CD14-positive monocyte (primary cell): ENCODE measurements around the gene HSD3B2. TPM values are rescaled to one million over a fixed set of nuclear protein-coding genes. Genes with fewer than 3 reads are reported as not detected.

ENCODE experiments used
- DNase-seq, 3 donors: peaks; one replicate each; pipeline ENCODE4 v3.0.0-alpha.2; 2011 to 2022
- H2AFZ ChIP-seq: 2 replicates; pipeline ENCODE4 v1.6.0; 2012; ENCODE audit warnings: mild to moderate bottlenecking, low read depth, low read length, inconsistent platforms; ENCODE audit not compliant: insufficient read depth, poor library complexity, severe bottlenecking
- H3K27ac ChIP-seq, 2 donors: 1 replicate in 1 of 2; 2 replicates in 1 of 2; pipeline ENCODE4 v1.5.1; 2012 to 2013; ENCODE audit warnings: low read length in 2 of 2, control low read depth in 1 of 2, inconsistent platforms in 1 of 2, low read depth in 1 of 2, mild to moderate bottlenecking in 1 of 2
- H3K27me3 ChIP-seq, 2 donors: one replicate each; pipeline versions ENCODE4 v1.6.0 to v1.6.1; 2011 to 2013; ENCODE audit warnings: low read length in 2 of 2; ENCODE audit not compliant: control insufficient read depth in 2 of 2, insufficient read depth in 2 of 2
- H3K36me3 ChIP-seq, 2 donors: replicated peaks in 1 of 2; 1 replicate in 1 of 2; 2 replicates in 1 of 2; pipeline versions ENCODE4 v1.5.1 to v1.6.1; 2012 to 2013; ENCODE audit warnings: low read length in 2 of 2, control low read depth in 1 of 2, inconsistent platforms in 1 of 2, mild to moderate bottlenecking in 1 of 2; ENCODE audit not compliant: insufficient read depth in 2 of 2, control insufficient read depth in 1 of 2
- H3K4me1 ChIP-seq, 2 donors: 1 replicate in 1 of 2; 2 replicates in 1 of 2; pipeline versions ENCODE4 v1.5.1 to v1.6.1; 2012 to 2013; ENCODE audit warnings: low read length in 2 of 2, control low read depth in 1 of 2, inconsistent platforms in 1 of 2, mild to moderate bottlenecking in 1 of 2, moderate library complexity in 1 of 2; ENCODE audit not compliant: insufficient read depth in 2 of 2, control insufficient read depth in 1 of 2
- H3K4me2 ChIP-seq: replicated peaks from 2 replicates; pipeline ENCODE3; 2012; ENCODE audit warnings: low read length, moderate library complexity, mild to moderate bottlenecking; ENCODE audit not compliant: poor library complexity, severe bottlenecking; ENCODE audit errors: extremely low read depth
- H3K4me3 ChIP-seq, 3 experiments: fragments of 200-600 bp in 1 of 3; sonication (generic) in 1 of 3; replicated peaks in 1 of 3; 1 replicate in 2 of 3; 2 replicates in 1 of 3; pipeline ENCODE4 v1.5.1; 2011 to 2013; ENCODE audit warnings: low read length in 3 of 3, mild to moderate bottlenecking in 3 of 3, control low read depth in 2 of 3, low read depth in 2 of 3, inconsistent platforms in 1 of 3, moderate library complexity in 1 of 3
- H3K79me2 ChIP-seq: 2 replicates; pipeline ENCODE4 v1.6.0; 2012; ENCODE audit warnings: mild to moderate bottlenecking, control low read depth, inconsistent platforms, low read length, moderate library complexity; ENCODE audit not compliant: insufficient read depth
- H3K9ac ChIP-seq: 2 replicates; pipeline ENCODE4 v1.6.0; 2017; ENCODE audit warnings: low read length, mild to moderate bottlenecking; ENCODE audit not compliant: insufficient read depth, poor library complexity, severe bottlenecking
- H3K9me3 ChIP-seq, 2 donors: replicated peaks in 1 of 2; 1 replicate in 1 of 2; 2 replicates in 1 of 2; pipeline versions ENCODE4 v1.5.1 to v1.6.1; 2012 to 2013; ENCODE audit warnings: low read length in 2 of 2, control low read depth in 1 of 2; ENCODE audit not compliant: control insufficient read depth in 1 of 2, insufficient read depth in 1 of 2
- H4K20me1 ChIP-seq: 2 replicates; pipeline ENCODE4 v1.6.0; 2012; ENCODE audit warnings: mild to moderate bottlenecking, low read length, control low read depth, moderate library complexity; ENCODE audit not compliant: insufficient read depth
- H3K27ac Mint-ChIP-seq, 7 donors: one replicate each; pipeline ENCODE4 v1.8.0; 2020; ENCODE audit warnings: mild to moderate bottlenecking in 7 of 7, mixed read lengths in 7 of 7, moderate library complexity in 6 of 7, inconsistent platforms in 2 of 7
- H3K27me3 Mint-ChIP-seq, 3 donors: one replicate each; pipeline ENCODE4 v1.8.0; 2021 to 2022; ENCODE audit warnings: low read depth in 3 of 3, mild to moderate bottlenecking in 3 of 3, mixed read lengths in 3 of 3, moderate library complexity in 3 of 3, inconsistent platforms in 1 of 3
- H3K36me3 Mint-ChIP-seq, 2 donors: one replicate each; pipeline ENCODE4 v1.8.0; 2020; ENCODE audit warnings: mixed read lengths in 2 of 2, inconsistent platforms in 1 of 2, mild to moderate bottlenecking in 1 of 2
- H3K4me1 Mint-ChIP-seq: one replicate; pipeline ENCODE4 v1.8.0; 2020; ENCODE audit warnings: mild to moderate bottlenecking, mixed read lengths
- H3K4me3 Mint-ChIP-seq, 2 donors: one replicate each; pipeline ENCODE4 v1.8.0; 2020; ENCODE audit warnings: mild to moderate bottlenecking in 2 of 2, mixed read lengths in 2 of 2, moderate library complexity in 1 of 2
- H3K9me3 Mint-ChIP-seq, 7 donors: one replicate each; pipeline ENCODE4 v1.8.0; 2020 to 2022; ENCODE audit warnings: mixed read lengths in 7 of 7, mild to moderate bottlenecking in 6 of 7, moderate library complexity in 6 of 7, inconsistent platforms in 2 of 7
- CTCF ChIP-seq: fragments of 200-600 bp; IDR thresholded peaks from one replicate; pipeline ENCODE4 v1.8.0; 2022; ENCODE audit warnings: antibody characterized with exemption, mild to moderate bottlenecking
- WGBS: methylation state at CpG from one replicate; pipeline ENCODE4 v1.1.5; 2013; ENCODE audit warnings: missing lambda C conversion rate; ENCODE audit not compliant: insufficient coverage; 5-methylcytosine and 5-hydroxymethylcytosine counted together
- intact Hi-C, 2 donors: fragments of 100-400 bp; cut with micrococcal nuclease; formaldehyde crosslinking; loops; one replicate each; pipeline versions ENCODE4 v1.15.0 to v1.15.1; 2023
- polyA plus RNA-seq, 3 donors: library from polyadenylated mRNA; depleted of rRNA in 1 of 3; unstranded in 2 of 3; stranded (reverse) in 1 of 3; fragments of 300-500 nt in 2 of 3; fragments of >200 nt in 1 of 3; fragmentation: Illumina TruSeq in 2 of 3; gene quantifications; 1 replicate in 2 of 3; 2 replicates in 1 of 3; pipeline ENCODE4 v1.2.3, GENCODE V29; 2012 to 2021

The HSD3B2 gene
- polyA plus RNA-seq, 3 donors: not detected

GRCh38 chr1:119438761-119439160, 23.8 kb downstream of the HSD3B2 start:
- Histone ChIP-seq H3K27me3 (no peaks in the 10 kb centered on the region), H2AFZ (no peak overlapping the region)

GRCh38 chr1:119440721-119441307, 25.9 kb downstream of the HSD3B2 start:
- no peaks in the 10 kb centered on the region for H3K36me3 Mint-ChIP-seq
- H3K27ac Mint-ChIP-seq: no peak overlapping the region
- TF ChIP-seq CTCF: no peak
- Histone ChIP-seq H3K9me3 (no peaks in the 10 kb centered on the region), H3K27me3 (no peaks in the 10 kb centered on the region), H3K79me2 (no peaks in the 10 kb centered on the region), H4K20me1 (no peaks in the 10 kb centered on the region), H2AFZ (no peak overlapping the region), H3K4me2 (no peak overlapping the region), H3K27ac (no peak overlapping the region), H3K4me1 (no peaks in the 10 kb centered on the region), H3K4me3 (no peak overlapping the region), H3K36me3 (no peaks in the 10 kb centered on the region), H3K9ac (no peak overlapping the region)
- intact Hi-C loops: no loop called here
- DNase-seq: no peak
- H3K9me3 Mint-ChIP-seq: peaks cover 0 to 2% (median 0%) of the 10 kb centered on the region in 7 donors
- peaks cover 0 to 8% (median 7%) of the 10 kb centered on the region in 3 donors for H3K27me3 Mint-ChIP-seq
- no peak overlapping the region for H3K4me3 Mint-ChIP-seq
- H3K4me1 Mint-ChIP-seq: no peaks in the 10 kb centered on the region
- WGBS: 100% methylated on average over 2 of the region's 8 CpGs

More at GRCh38 chr1:119438761-119439160, 23.8 kb downstream of the HSD3B2 start:
- Histone ChIP-seq H4K20me1 (no peaks in the 10 kb centered on the region), H3K4me2 (no peak overlapping the region), H3K9ac (no peak overlapping the region), H3K4me1 (no peaks in the 10 kb centered on the region), H3K27ac (no peak overlapping the region), H3K79me2 (no peaks in the 10 kb centered on the region), H3K36me3 (no peaks in the 10 kb centered on the region), H3K4me3 (no peak overlapping the region), H3K9me3 (no peaks in the 10 kb centered on the region)
- intact Hi-C loops: no loop called here
- peaks cover 0 to 4% (median 1%) of the 10 kb centered on the region in 7 donors for H3K9me3 Mint-ChIP-seq
- no peaks in the 10 kb centered on the region for H3K36me3 Mint-ChIP-seq
- WGBS: no CpG with 5 or more reads among the region's 2 CpGs
- peak overlapping the region in 1 of 7 donors; percentile 8 for H3K27ac Mint-ChIP-seq
- H3K4me3 Mint-ChIP-seq: no peak overlapping the region
- no peaks in the 10 kb centered on the region for H3K4me1 Mint-ChIP-seq
- DNase-seq: no peak
- no peak for TF ChIP-seq CTCF
- peaks cover 1 to 8% (median 7%) of the 10 kb centered on the region in 3 donors for H3K27me3 Mint-ChIP-seq
